ENCODE data around the gene SMR3A. TPM values are rescaled to one million over a fixed set of nuclear protein-coding genes. Genes with fewer than 3 reads are reported as not detected.

Gene SMR3A
- total RNA-seq, 1 experiment from 2014 or later: not detected

Other genes with a start within 250 kb of the SMR3A start
- gene PRR27, start 206.5 kb upstream of the SMR3A start, total RNA-seq (2014; rRNA removed; shearing (Covaris generic)): not detected in 2 replicates
- gene ODAM, start 165.0 kb upstream of the SMR3A start, total RNA-seq (2014; rRNA removed; shearing (Covaris generic)): 2.4 TPM in 1 of 2 replicates, not detected in the other
- 0.45 and 3.6 TPM in 2 replicates for gene FDCSP, start 134.6 kb upstream of the SMR3A start, total RNA-seq (2014; rRNA removed; shearing (Covaris generic))
- gene CSN3, start 118.2 kb upstream of the SMR3A start, total RNA-seq (2014; rRNA removed; shearing (Covaris generic)): not detected in 2 replicates
- gene CABS1, start 25.8 kb upstream of the SMR3A start, total RNA-seq (2014; rRNA removed; shearing (Covaris generic)): not detected in 2 replicates
- gene SMR3B, start 22.4 kb downstream of the SMR3A start, total RNA-seq (2014; rRNA removed; shearing (Covaris generic)): not detected in 2 replicates
- gene OPRPN, start 37.2 kb downstream of the SMR3A start, total RNA-seq (2014; rRNA removed; shearing (Covaris generic)): not detected in 2 replicates
- not detected in 2 replicates for gene MUC7, start 111.4 kb downstream of the SMR3A start, total RNA-seq (2014; rRNA removed; shearing (Covaris generic))
- 142 and 146 TPM in 2 replicates for gene AMTN, start 157.8 kb downstream of the SMR3A start, total RNA-seq (2014; rRNA removed; shearing (Covaris generic))
- gene AMBN, start 231.5 kb downstream of the SMR3A start, total RNA-seq (2014; rRNA removed; shearing (Covaris generic)): 0.19 TPM in 1 of 2 replicates, not detected in the other

Measured in H4 (cell line).